Liver (tissue), 3 donors: Measurements from ENCODE around the gene TOR1AIP2.

Experiments
- CTCF ChIP-seq: fragments of 150-350 bp; IDR thresholded peaks from 2 replicates; pipeline ENCODE4 v1.5.1; 2017; ENCODE audit warnings: improper control_type of control experiment, low read depth, low read length; ENCODE audit not compliant: missing input control
- FOXA2 ChIP-seq: IDR thresholded peaks from 2 replicates; pipeline ENCODE4 v1.6.1; 2016; ENCODE audit warnings: antibody characterized with exemption
- MAX ChIP-seq: IDR thresholded peaks from 2 replicates; pipeline ENCODE4 v1.6.1; 2016; ENCODE audit warnings: antibody characterized with exemption
- RAD21 ChIP-seq, 2 donors: IDR thresholded peaks; 2 replicates each; pipeline ENCODE4 v1.6.1; 2016; ENCODE audit warnings: antibody characterized with exemption in 2 of 2, mild to moderate bottlenecking in 2 of 2
- RXRA ChIP-seq, 2 donors: IDR thresholded peaks; 2 replicates each; pipeline ENCODE4 v1.6.1; 2017 to 2018; ENCODE audit warnings: antibody characterized with exemption in 2 of 2, mild to moderate bottlenecking in 1 of 2
- SP1 ChIP-seq: IDR thresholded peaks from 2 replicates; pipeline ENCODE4 v1.6.1; 2018; ENCODE audit warnings: antibody characterized with exemption, mild to moderate bottlenecking
- TAF1 ChIP-seq: conservative IDR thresholded peaks from 2 replicates; pipeline ENCODE4 v1.6.1; 2016; ENCODE audit warnings: antibody characterized with exemption, mild to moderate bottlenecking
- YY1 ChIP-seq: IDR thresholded peaks from 2 replicates; pipeline ENCODE4 v1.6.1; 2016; ENCODE audit warnings: antibody characterized with exemption, mild to moderate bottlenecking
- TF ChIP-seq, protein P1 (sequence below): IDR thresholded peaks from 2 replicates; pipeline ENCODE4 v1.6.1; 2016; ENCODE audit warnings: antibody characterized with exemption, mild to moderate bottlenecking
- TF ChIP-seq, protein P2 (sequence below): IDR thresholded peaks from 2 replicates; pipeline ENCODE4 v1.6.1; 2016; ENCODE audit warnings: antibody characterized with exemption
- donor health status: healthy.
- donor health status: healthy.

DNA sequence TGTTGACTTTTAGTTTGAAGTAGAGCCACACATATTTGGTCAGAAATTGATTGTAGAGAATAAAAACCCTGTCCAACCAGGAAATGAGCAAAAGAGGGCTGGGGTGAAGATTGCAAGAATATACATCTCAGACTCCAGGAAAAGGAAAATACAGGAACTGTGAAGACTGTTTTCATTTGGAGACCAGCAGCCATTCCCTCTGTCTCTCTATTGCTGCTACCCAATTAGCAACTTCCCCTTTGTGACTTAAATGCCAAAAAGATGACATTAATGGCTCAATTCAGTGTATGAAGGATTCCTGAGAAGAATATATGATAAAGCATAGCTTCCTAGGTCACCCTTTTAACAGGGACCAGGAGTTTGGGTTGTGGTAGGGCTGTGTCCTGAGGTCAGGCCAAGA lies 45.4 kb upstream of the TOR1AIP2 start:
- TF ChIP-seq, protein P1, sequence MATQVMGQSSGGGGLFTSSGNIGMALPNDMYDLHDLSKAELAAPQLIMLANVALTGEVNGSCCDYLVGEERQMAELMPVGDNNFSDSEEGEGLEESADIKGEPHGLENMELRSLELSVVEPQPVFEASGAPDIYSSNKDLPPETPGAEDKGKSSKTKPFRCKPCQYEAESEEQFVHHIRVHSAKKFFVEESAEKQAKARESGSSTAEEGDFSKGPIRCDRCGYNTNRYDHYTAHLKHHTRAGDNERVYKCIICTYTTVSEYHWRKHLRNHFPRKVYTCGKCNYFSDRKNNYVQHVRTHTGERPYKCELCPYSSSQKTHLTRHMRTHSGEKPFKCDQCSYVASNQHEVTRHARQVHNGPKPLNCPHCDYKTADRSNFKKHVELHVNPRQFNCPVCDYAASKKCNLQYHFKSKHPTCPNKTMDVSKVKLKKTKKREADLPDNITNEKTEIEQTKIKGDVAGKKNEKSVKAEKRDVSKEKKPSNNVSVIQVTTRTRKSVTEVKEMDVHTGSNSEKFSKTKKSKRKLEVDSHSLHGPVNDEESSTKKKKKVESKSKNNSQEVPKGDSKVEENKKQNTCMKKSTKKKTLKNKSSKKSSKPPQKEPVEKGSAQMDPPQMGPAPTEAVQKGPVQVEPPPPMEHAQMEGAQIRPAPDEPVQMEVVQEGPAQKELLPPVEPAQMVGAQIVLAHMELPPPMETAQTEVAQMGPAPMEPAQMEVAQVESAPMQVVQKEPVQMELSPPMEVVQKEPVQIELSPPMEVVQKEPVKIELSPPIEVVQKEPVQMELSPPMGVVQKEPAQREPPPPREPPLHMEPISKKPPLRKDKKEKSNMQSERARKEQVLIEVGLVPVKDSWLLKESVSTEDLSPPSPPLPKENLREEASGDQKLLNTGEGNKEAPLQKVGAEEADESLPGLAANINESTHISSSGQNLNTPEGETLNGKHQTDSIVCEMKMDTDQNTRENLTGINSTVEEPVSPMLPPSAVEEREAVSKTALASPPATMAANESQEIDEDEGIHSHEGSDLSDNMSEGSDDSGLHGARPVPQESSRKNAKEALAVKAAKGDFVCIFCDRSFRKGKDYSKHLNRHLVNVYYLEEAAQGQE, result no peak
- no peak for TF ChIP-seq MAX
- TF ChIP-seq RXRA (IDR thresholded peaks at IDR 0.05), result no peak
- no peak for TF ChIP-seq TAF1
- TF ChIP-seq RAD21 (IDR thresholded peaks at IDR 0.05), result no peak
- TF ChIP-seq CTCF, result no peak
- TF ChIP-seq, protein P2, sequence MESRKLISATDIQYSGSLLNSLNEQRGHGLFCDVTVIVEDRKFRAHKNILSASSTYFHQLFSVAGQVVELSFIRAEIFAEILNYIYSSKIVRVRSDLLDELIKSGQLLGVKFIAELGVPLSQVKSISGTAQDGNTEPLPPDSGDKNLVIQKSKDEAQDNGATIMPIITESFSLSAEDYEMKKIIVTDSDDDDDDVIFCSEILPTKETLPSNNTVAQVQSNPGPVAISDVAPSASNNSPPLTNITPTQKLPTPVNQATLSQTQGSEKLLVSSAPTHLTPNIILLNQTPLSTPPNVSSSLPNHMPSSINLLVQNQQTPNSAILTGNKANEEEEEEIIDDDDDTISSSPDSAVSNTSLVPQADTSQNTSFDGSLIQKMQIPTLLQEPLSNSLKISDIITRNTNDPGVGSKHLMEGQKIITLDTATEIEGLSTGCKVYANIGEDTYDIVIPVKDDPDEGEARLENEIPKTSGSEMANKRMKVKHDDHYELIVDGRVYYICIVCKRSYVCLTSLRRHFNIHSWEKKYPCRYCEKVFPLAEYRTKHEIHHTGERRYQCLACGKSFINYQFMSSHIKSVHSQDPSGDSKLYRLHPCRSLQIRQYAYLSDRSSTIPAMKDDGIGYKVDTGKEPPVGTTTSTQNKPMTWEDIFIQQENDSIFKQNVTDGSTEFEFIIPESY, result no peak
- no peak for TF ChIP-seq SP1
- no peak for TF ChIP-seq YY1
- TF ChIP-seq FOXA2, result no peak
